Measurements from ENCODE around the gene PLIN5. TPM values are rescaled to one million over a fixed set of nuclear protein-coding genes. Genes with fewer than 3 reads are reported as not detected.
"Not testable (repeated sequence)": the region's sequence is repeated elsewhere in the genome, so short reads cannot be mapped to it uniquely, and the experiment has no call there.

The PLIN5 gene
- total RNA-seq, 1 experiment from 2014 or later: 4.5 TPM

DNA sequence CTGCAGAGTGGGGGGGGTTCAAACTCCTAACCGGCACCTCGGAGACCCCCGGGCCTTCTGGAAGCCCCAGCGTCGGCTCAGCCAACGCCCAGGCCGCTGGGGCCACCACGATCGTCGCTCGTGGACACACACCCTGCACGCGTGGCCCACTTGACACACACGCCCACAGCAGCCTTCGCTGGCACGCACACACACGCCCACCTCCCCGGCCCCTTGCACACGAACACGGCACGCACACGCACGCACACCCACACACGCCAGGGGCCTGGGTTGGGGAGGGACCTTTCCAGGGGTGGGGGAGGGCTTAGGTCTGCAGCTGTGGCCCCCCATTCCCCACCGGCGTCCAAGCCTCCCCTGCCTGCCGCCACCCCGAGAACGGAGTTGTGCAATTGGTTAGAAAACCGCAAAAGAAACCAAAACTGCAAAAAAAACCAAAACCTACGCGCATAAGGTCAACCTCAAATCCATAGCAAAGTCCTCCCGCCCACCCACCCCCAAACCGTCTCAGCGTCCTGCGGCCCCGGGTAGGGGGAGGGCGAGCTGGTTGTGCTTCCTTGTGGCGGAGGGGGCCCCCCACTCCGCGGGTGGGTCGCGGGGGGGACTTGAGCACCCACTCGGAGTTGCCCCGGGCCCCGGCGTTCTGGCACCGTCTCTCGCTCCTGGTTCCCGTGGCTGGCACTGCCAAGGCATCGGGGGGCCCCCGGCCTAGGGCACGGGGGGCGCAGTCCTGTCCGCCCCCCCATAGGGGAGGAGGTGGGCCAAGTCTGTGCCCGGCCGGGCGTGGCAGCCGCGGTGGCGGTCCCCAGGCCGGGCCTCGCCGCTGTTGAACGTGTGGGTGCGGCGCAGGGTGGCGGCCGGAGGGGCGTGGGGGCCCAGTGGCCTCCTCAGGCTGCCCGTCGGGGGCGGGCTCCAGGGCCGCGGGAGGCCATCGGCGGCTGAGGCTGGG is 8.1 kb upstream of the PLIN5 start:
- DNase-seq (ENCODE audit: low spot score): no peak

- DNase-seq (ENCODE audit: low spot score): not testable (repeated sequence)
Measured at GRCh38 chr19:4541806-4542145, 6.8 kb upstream of the PLIN5 start.

GRCh38 chr19:4541114-4541805 is 6.2 kb upstream of the PLIN5 start:
- DNase-seq (ENCODE audit: low spot score): no peak

- DNase-seq (ENCODE audit: low spot score): peak; percentile 82
Measured at GRCh38 chr19:4539693-4540581, 4.9 kb upstream of the PLIN5 start, which contains the start of gene LRG1. LRG1 (minus strand) TSS chr19:4540036; CDS start chr19:4540013, 23 bp downstream.

- no peak for DNase-seq (ENCODE audit: low spot score)
Measured at GRCh38 chr19:4539169-4539692, 4.2 kb upstream of the PLIN5 start.

DNA sequence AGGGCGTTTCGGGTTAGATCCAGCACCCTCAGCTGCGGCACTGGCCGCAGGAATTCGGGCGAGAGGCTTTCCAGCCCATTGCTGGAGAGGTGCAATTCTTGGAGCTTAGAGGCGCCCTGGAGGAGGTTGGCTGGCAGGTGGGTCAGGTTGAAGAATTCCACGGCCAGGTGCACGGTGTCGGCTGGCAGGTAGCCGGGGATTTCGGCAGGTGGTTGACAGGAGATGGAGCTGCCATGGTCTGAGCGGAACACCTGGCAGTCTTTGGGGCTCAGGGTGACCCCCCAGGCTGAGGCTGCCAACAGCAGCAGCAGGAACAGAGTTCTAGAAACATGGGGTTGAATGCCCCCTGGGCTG is 3.6 kb upstream of the PLIN5 start:
- DNase-seq (ENCODE audit: low spot score): no peak

- no peak for DNase-seq (ENCODE audit: low spot score)
Measured at GRCh38 chr19:4537953-4538600, 3.1 kb upstream of the PLIN5 start.

DNA sequence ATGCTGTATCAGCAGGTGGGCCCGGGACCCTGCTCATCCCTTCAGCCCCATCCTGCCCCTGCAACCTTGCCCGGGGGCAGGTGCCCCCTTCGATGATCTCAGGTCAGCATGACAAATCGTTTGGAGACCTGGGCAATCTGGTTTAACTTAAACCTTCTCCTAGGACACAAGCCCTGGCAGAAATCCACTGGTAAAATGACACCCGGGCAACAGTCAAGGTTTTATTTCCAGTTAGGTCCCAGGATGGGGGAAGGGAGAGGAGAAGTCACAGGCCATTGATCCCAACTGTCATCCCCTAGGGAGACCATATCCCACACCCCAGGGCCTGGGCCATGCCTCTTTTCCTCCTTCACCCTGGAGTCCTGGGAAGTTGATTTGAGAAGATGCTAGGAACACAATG is 1.8 kb upstream of the PLIN5 start:
- no peak for DNase-seq (ENCODE audit: low spot score)

GRCh38 chr19:4533835-4534424 is 1.1 kb downstream of the PLIN5 start:
- DNase-seq (ENCODE audit: low spot score): no peak

DNA sequence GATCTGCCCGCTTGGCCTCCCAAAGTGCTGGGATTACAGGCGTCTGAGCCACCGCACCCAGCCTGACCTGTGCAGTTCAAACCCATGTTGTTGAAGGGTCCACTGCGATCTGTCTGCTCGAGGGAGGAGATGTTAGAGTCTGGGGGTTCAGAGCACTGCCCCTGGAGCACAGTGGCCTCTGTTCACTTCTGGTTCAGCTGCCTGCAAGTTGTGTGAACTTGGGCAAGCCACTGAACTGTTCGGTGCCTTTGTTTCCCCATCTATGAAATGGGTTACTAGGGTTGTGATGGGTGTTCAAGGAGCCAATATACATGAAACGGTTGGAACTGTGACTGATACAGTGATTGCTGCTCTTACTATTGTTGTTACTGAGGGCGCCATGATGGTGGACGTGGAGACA is 1.7 kb downstream of the PLIN5 start:
- no peak for DNase-seq (ENCODE audit: low spot score)

- DNase-seq (ENCODE audit: low spot score): no peak
Measured at GRCh38 chr19:4531562-4532165, 3.4 kb downstream of the PLIN5 start.

- DNase-seq (ENCODE audit: low spot score): no peak
Measured at GRCh38 chr19:4529924-4530522, 5.0 kb downstream of the PLIN5 start.

- no peak for DNase-seq (ENCODE audit: low spot score)
Measured at GRCh38 chr19:4528843-4529242, 6.2 kb downstream of the PLIN5 start.

GRCh38 chr19:4527377-4527776 is 7.6 kb downstream of the PLIN5 start:
- not testable (repeated sequence) for DNase-seq (ENCODE audit: low spot score)

DNA sequence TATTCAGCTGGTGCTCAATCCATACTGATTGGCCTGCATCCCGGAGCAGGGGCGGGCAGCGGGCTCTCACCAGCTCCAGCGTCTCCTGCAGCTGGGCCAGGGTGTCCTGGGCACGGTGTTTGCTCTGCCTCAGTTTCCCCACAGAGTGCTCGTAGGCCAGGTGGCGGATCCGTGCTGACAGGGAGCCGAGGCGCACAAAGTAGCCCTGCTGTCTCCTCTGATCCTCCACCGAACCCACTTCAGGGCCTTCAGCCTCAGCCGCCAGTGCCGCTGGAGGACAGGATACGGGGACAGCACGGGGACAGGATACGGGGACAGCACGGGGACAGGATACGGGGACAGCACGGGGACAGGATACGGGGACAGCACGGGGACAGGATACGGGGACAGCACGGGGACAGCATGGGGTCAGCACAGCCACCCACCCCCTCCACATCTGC is 9.4 kb downstream of the PLIN5 start:
- DNase-seq (ENCODE audit: low spot score): no peak

GRCh38 chr19:4524808-4525562 is 10.0 kb downstream of the PLIN5 start:
- DNase-seq (ENCODE audit: low spot score): peak; percentile 52

GRCh38 chr19:4523306-4524110 is 11.5 kb downstream of the PLIN5 start:
- DNase-seq (ENCODE audit: low spot score): peak; percentile 27

All from HT-29 (cell line).